Measurements from ENCODE around the gene CORIN.

CORIN gene

GRCh38 chr4:47572981-47573380, 264.9 kb downstream of the CORIN start:
- Histone ChIP-seq H3K4me3 (ENCODE audit: low read depth, low read length) (no peak overlapping the region), H3K27ac (ENCODE audit: extremely low read depth, low read depth, low read length) (no peak overlapping the region), H3K9me3 (ENCODE audit: control insufficient read depth, insufficient read depth, low read depth, low read length) (no peaks in the 10 kb centered on the region), H3K4me1 (ENCODE audit: control insufficient read depth, insufficient read depth, low read length) (no peaks in the 10 kb centered on the region), H3K36me3 (ENCODE audit: control insufficient read depth in 2 of 2, insufficient read depth in 1 of 2, low read length in 2 of 2) (peaks cover 0 to 10% of the 10 kb centered on the region in 2 experiments; a peak in 1 of 3 replicates)
- CTCF ChIA-PET = interaction anchor here (1.0 to 1.5 kb wide), 2 partner anchors 9 to 361 kb away, joined by 3 to 8 read pairs; no protein-coding TSS in a partner anchor
- POLR2A ChIA-PET = interaction anchor here (0.5 kb wide), 1 partner anchor 1688 kb away, joined by 6 read pairs; no protein-coding TSS in a partner anchor
- no peak for TF ChIP-seq ZNF830 (tag by site-specific recombination; IDR thresholded peaks at IDR 0.05; ENCODE audit: low read depth)
- TF ChIP-seq ZBTB10 (tag by site-specific recombination; IDR thresholded peaks at IDR 0.05) = no peak
- TF ChIP-seq ZNF776 (tag by site-specific recombination; IDR thresholded peaks at IDR 0.05; ENCODE audit: borderline replicate concordance) = no peak
- no peak for TF ChIP-seq ZNF311 (tag by site-specific recombination; IDR thresholded peaks at IDR 0.05; ENCODE audit: borderline replicate concordance)
- no peak for TF ChIP-seq ZBTB1 (tag by site-specific recombination; IDR thresholded peaks at IDR 0.05)
- no peak for TF ChIP-seq PBX3 (CRISPR knock-in tag; IDR thresholded peaks at IDR 0.05)
- no peak for TF ChIP-seq ZNF394 (tag by site-specific recombination; IDR thresholded peaks at IDR 0.05; ENCODE audit: borderline replicate concordance)
- TF ChIP-seq ZNF549 (tag by site-specific recombination; IDR thresholded peaks at IDR 0.05) = no peak
- TF ChIP-seq ZNF140 (tag by site-specific recombination; IDR thresholded peaks at IDR 0.05) = no peak
- TF ChIP-seq ZNF658 (tag by site-specific recombination; IDR thresholded peaks at IDR 0.05) = no peak
- TF ChIP-seq ZNF324 (tag by site-specific recombination; IDR thresholded peaks at IDR 0.05) = no peak
- TF ChIP-seq HOXC10 (CRISPR knock-in tag; IDR thresholded peaks at IDR 0.05) = no peak
- TF ChIP-seq ZNF768 (tag by site-specific recombination; IDR thresholded peaks at IDR 0.05) = no peak
- no peak for TF ChIP-seq ZFP3 (tag by site-specific recombination; IDR thresholded peaks at IDR 0.05; ENCODE audit: low read depth)
- TF ChIP-seq ZNF629 (tag by site-specific recombination; IDR thresholded peaks at IDR 0.05) = no peak
- TF ChIP-seq ZNF112 (tag by site-specific recombination; IDR thresholded peaks at IDR 0.05) = no peak
- TF ChIP-seq GLI2 (tag by site-specific recombination; IDR thresholded peaks at IDR 0.05; ENCODE audit: borderline replicate concordance, low read depth) = no peak
- TF ChIP-seq ZNF837 (tag by site-specific recombination; IDR thresholded peaks at IDR 0.05) = no peak
- TF ChIP-seq ZNF701 (tag by site-specific recombination; IDR thresholded peaks at IDR 0.05) = no peak

GRCh38 chr4:47570816-47571215, 267.1 kb downstream of the CORIN start:
- Histone ChIP-seq H3K36me3 (ENCODE audit: control insufficient read depth in 2 of 2, insufficient read depth in 1 of 2, low read length in 2 of 2) (peaks cover 0 to 10% of the 10 kb centered on the region in 2 experiments; a peak in 1 of 3 replicates), H3K4me3 (ENCODE audit: low read depth, low read length) (no peak overlapping the region)
- CTCF ChIA-PET = no interaction called here

More at GRCh38 chr4:47570816-47571215, 267.1 kb downstream of the CORIN start:
- H3K4me1 ChIP-seq (ENCODE audit: control insufficient read depth, insufficient read depth, low read length) = no peaks in the 10 kb centered on the region
- no peaks in the 10 kb centered on the region for H3K9me3 ChIP-seq (ENCODE audit: control insufficient read depth, insufficient read depth, low read depth, low read length)
- POLR2A ChIA-PET = no interaction called here
- H3K27ac ChIP-seq (ENCODE audit: extremely low read depth, low read depth, low read length) = no peak overlapping the region
- no peak for TF ChIP-seq BCL6B (tag by site-specific recombination; IDR thresholded peaks at IDR 0.05)
- TF ChIP-seq ZNF768 (tag by site-specific recombination; IDR thresholded peaks at IDR 0.05) = no peak
